ENCODE data around the gene SRA1. TPM values are rescaled to one million over a fixed set of nuclear protein-coding genes. Genes with fewer than 3 reads are reported as not detected.
A peak's percentile ranks its signal among the peaks of the same experiment; 100 is the strongest.

Gene SRA1
- total and polyA plus RNA-seq, 12 donors: 22.7 to 42.2 (median 32.5) TPM

DNA sequence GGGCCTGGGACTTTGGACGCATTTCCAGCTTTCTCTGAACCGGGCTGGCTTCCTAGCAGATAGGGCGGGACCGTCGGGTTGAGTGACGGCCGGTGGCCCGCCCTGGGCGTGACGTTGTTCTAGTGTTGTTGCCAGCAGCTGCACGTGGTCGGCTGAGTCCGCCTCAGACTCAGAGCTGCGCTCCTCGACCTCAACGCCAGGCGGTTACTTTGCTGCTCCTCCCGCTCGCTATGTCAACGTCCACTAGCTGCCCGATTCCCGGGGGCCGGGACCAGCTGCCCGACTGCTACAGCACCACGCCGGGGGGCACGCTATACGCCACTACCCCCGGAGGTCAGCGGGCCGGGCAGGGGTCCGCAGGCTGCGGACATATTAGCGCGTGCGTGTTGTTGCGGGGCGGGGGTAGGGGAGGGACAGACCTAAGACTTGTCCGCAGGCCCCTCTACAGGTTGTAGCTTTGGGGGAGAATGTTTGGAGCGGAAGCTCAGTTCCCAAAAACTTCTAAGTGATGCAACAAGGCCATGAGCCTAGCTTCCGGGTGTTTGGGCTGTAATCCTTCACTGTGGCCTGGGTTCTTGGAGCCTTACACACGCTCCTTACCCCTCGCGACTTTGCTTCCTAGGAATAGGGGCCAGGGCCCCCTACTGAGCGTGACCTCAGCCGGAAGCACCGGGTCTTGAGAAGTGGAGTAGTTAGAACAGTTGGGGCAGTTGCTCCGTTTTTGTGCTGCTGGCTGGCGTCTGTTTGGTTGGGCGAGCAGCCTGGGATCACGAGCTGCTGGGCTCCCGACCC lies 9.6 kb downstream of the SRA1 start, which contains the start of gene EIF4EBP3:
Gene EIF4EBP3 (plus strand): TSS at position 155 of the 792 bp plus-strand sequence. CDS start 76 bp downstream, at position 231.
- intact Hi-C loops (cut with DNase I): loop anchor here in 8 of 10 donors (1.0 to 10.0 kb wide), 7 partner anchors 17 to 145 kb away; partner anchors contain the start of genes TMCO6 (in 5 of the 8), IK (in 2 of the 8), NDUFA2 (in 2 of the 8) and ANKHD1 (in 1 of the 8)
- no peaks in the 10 kb centered on the region for H3K27me3 ChIP-seq
- H3K4me1 ChIP-seq: peaks cover 27 to 53% (median 46%) of the 10 kb centered on the region in 9 donors
- 2 to 3% methylated on average over 52 of the region's 52 CpGs for WGBS, 2 donors
- DNase-seq (peak; percentile 98), ATAC-seq (peak; percentile 93 to 96 (median 96))
- TF ChIP-seq CTCF (IDR thresholded peaks at IDR 0.05): peak; percentile 46 to 78 (median 60)
- H3K27ac ChIP-seq: peak within 1 kb of the TSS; percentile 77 to 97 (median 94)
- peaks cover 0 to 65% (median 18%) of the 10 kb centered on the region in 9 donors for H3K36me3 ChIP-seq
- H3K9me3 ChIP-seq: no peaks in the 10 kb centered on the region
- peak within 1 kb of the TSS in 9 of 10 donors; percentile 35 to 64 (median 57) for H3K4me3 ChIP-seq

GRCh38 chr5:140546851-140547507 lies 10.3 kb downstream of the SRA1 start:
- Histone ChIP-seq H3K4me3 (peak overlapping the region in 9 of 10 donors; percentile 35 to 64 (median 57)), H3K36me3 (peaks cover 0 to 65% (median 21%) of the 10 kb centered on the region in 9 donors), H3K27ac (peak overlapping the region; percentile 19 to 97 (median 94)), H3K4me1 (peaks cover 27 to 53% (median 46%) of the 10 kb centered on the region in 9 donors), H3K27me3 (no peaks in the 10 kb centered on the region), H3K9me3 (no peaks in the 10 kb centered on the region)
- ATAC-seq (peak in 6 of 8 donors; percentile 0 to 37 (median 2)), DNase-seq (no peak)
- TF ChIP-seq CTCF (IDR thresholded peaks at IDR 0.05): no peak
- WGBS, 2 donors: 43 to 48% methylated on average over 13 of the region's 13 CpGs
- intact Hi-C loops (cut with DNase I): loop anchor here in 8 of 10 donors (1.0 to 10.0 kb wide), 6 partner anchors 17 to 145 kb away; partner anchors contain the start of genes TMCO6 (in 4 of the 8), IK (in 2 of the 8), NDUFA2 (in 2 of the 8) and ANKHD1 (in 1 of the 8)

DNA sequence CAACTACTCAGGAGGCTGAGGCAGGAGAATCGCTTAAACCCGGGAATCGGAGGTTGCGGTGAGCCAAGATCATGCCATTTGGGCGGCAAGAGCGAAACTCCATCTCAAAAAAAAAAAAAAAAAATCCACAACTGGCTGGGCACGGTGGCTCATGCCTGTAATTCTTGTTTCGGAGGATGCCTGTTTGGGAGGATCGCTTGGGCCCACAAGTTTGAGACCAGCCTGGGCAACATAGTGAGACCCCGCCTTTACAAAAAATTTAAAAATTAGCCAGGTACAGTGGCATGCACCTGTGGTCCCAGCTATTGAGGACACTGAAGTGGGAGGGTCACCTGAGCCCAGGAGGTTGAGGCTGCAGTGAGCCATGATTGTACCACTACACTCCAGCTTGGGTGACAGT lies 11.7 kb downstream of the SRA1 start:
- peak overlapping the region in 2 of 10 donors; percentile 95 to 97 for H3K27ac ChIP-seq
- no peak overlapping the region for H3K4me3 ChIP-seq
- no peak for TF ChIP-seq CTCF (IDR thresholded peaks at IDR 0.05)
- DNase-seq (no peak), ATAC-seq (no peak)
- peaks cover 0 to 65% (median 16%) of the 10 kb centered on the region in 9 donors for H3K36me3 ChIP-seq
- intact Hi-C loops (cut with DNase I): loop anchor here in 7 of 10 donors (5.0 to 10.0 kb wide), 5 partner anchors 87 to 143 kb away; partner anchors contain the start of genes TMCO6 (in 4 of the 7), IK (in 2 of the 7), NDUFA2 (in 2 of the 7) and ANKHD1 (in 1 of the 7)
- peaks cover 27 to 53% (median 41%) of the 10 kb centered on the region in 9 donors for H3K4me1 ChIP-seq
- 96 to 98% methylated on average over 10 of the region's 10 CpGs for WGBS, 2 donors
- no peaks in the 10 kb centered on the region for H3K9me3 ChIP-seq
- no peaks in the 10 kb centered on the region for H3K27me3 ChIP-seq

GRCh38 chr5:140544986-140545385 lies 12.3 kb downstream of the SRA1 start:
- 97% methylated on average over 7 of the region's 7 CpGs for WGBS, 2 donors
- peaks cover 0 to 65% (median 13%) of the 10 kb centered on the region in 9 donors for H3K36me3 ChIP-seq
- TF ChIP-seq CTCF (IDR thresholded peaks at IDR 0.05): no peak
- no peak overlapping the region for H3K27ac ChIP-seq
- DNase-seq (no peak), ATAC-seq (no peak)
- H3K4me3 ChIP-seq: no peak overlapping the region
- H3K9me3 ChIP-seq: no peaks in the 10 kb centered on the region
- H3K4me1 ChIP-seq: peaks cover 23 to 49% (median 35%) of the 10 kb centered on the region in 9 donors
- H3K27me3 ChIP-seq: no peaks in the 10 kb centered on the region
- intact Hi-C loops (cut with DNase I): loop anchor here in 7 of 10 donors (5.0 to 10.0 kb wide), 5 partner anchors 87 to 143 kb away; partner anchors contain the start of genes TMCO6 (in 4 of the 7), IK (in 2 of the 7), NDUFA2 (in 2 of the 7) and ANKHD1 (in 1 of the 7)
